GM23338 (cell line): ENCODE data around the gene PKD1L1. TPM values are rescaled to one million over a fixed set of nuclear protein-coding genes. Genes with fewer than 3 reads are reported as not detected.

Experiments used
- ATAC-seq: fragments of 200-7000 bp; cut with Tn5 transposase; 3 replicates; pipeline ENCODE4 v1.9.1; 2020
- DNase-seq: peaks from one replicate; pipeline ENCODE4 v3.0.0-alpha.2; 2015; ENCODE audit warnings: low spot score
- H2AFZ ChIP-seq: fragments of 200-600 bp; sonication (generic); 2 replicates; pipeline ENCODE4 v1.8.0; 2016; ENCODE audit warnings: antibody characterized with exemption, mild to moderate bottlenecking, moderate library complexity
- H3F3A ChIP-seq: fragments of 200-600 bp; sonication (generic); replicated peaks from 2 replicates; pipeline ENCODE4 v1.8.0; 2017; ENCODE audit warnings: antibody characterized with exemption, mixed run types, low read depth
- H3K27ac ChIP-seq: fragments of 200-600 bp; sonication (generic); 2 replicates; pipeline ENCODE4 v1.6.1; 2016; ENCODE audit warnings: low read depth
- H3K27me3 ChIP-seq: fragments of 200-600 bp; sonication (generic); 2 replicates; pipeline ENCODE4 v1.8.0; 2016; ENCODE audit warnings: mild to moderate bottlenecking, mixed run types, moderate library complexity; ENCODE audit not compliant: insufficient read depth
- H3K36me3 ChIP-seq: fragments of 200-600 bp; sonication (generic); 2 replicates; pipeline ENCODE4 v1.8.0; 2016; ENCODE audit warnings: mild to moderate bottlenecking; ENCODE audit not compliant: insufficient read depth
- H3K4me1 ChIP-seq: fragments of 200-600 bp; sonication (generic); 2 replicates; pipeline ENCODE4 v1.8.0; 2016; ENCODE audit warnings: mild to moderate bottlenecking, moderate library complexity; ENCODE audit not compliant: insufficient read depth
- H3K4me2 ChIP-seq: fragments of 200-600 bp; sonication (generic); 2 replicates; pipeline ENCODE4 v1.7.1; 2017; ENCODE audit warnings: mixed run types
- H3K4me3 ChIP-seq: fragments of 200-600 bp; sonication (generic); 2 replicates; pipeline ENCODE4 v1.6.1; 2016; ENCODE audit warnings: mixed run types
- H3K79me2 ChIP-seq: fragments of 200-600 bp; sonication (generic); replicated peaks from 2 replicates; pipeline ENCODE4 v1.8.0; 2017; ENCODE audit warnings: mild to moderate bottlenecking; ENCODE audit not compliant: insufficient read depth
- H3K9me2 ChIP-seq: fragments of 200-600 bp; sonication (generic); 2 replicates; pipeline ENCODE4 v1.8.0; 2017; ENCODE audit not compliant: insufficient read depth
- H4K20me1 ChIP-seq: fragments of 200-600 bp; sonication (generic); replicated peaks from 2 replicates; pipeline ENCODE4 v1.8.0; 2017; ENCODE audit warnings: mild to moderate bottlenecking; ENCODE audit not compliant: insufficient read depth
- H3K27ac Mint-ChIP-seq: 2 replicates; pipeline ENCODE4 v1.8.0; 2020; ENCODE audit warnings: inconsistent platforms, mild to moderate bottlenecking, moderate library complexity, mixed read lengths
- H3K27me3 Mint-ChIP-seq: 3 replicates; pipeline ENCODE4 v1.8.0; 2022; ENCODE audit warnings: low read depth, mild to moderate bottlenecking, moderate library complexity, mixed read lengths, inconsistent platforms; ENCODE audit not compliant: insufficient read depth, poor library complexity
- H3K36me3 Mint-ChIP-seq: 3 replicates; pipeline ENCODE4 v1.8.0; 2021; ENCODE audit warnings: low read depth, mild to moderate bottlenecking, inconsistent platforms, moderate library complexity, mixed read lengths
- H3K4me1 Mint-ChIP-seq: 3 replicates; pipeline ENCODE4 v1.8.0; 2020; ENCODE audit warnings: mild to moderate bottlenecking, inconsistent platforms, mixed read lengths
- H3K4me3 Mint-ChIP-seq: 3 replicates; pipeline ENCODE4 v1.8.0; 2021; ENCODE audit warnings: moderate library complexity, mild to moderate bottlenecking, inconsistent platforms, mixed read lengths
- H3K9me3 Mint-ChIP-seq: 3 replicates; pipeline ENCODE4 v1.8.0; 2020; ENCODE audit warnings: moderate library complexity, mild to moderate bottlenecking, inconsistent platforms, mixed read lengths
- CREB1 ChIP-seq: fragments of 250-450 bp; sonication (Bioruptor Pico); IDR thresholded peaks from 2 replicates; pipeline ENCODE4 v1.5.0; 2020; ENCODE audit warnings: low read depth, mild to moderate bottlenecking, moderate library complexity
- CTCF ChIP-seq, 2 experiments: fragments of 200-600 bp in 1 of 2; sonication (generic) in 1 of 2; conservative IDR thresholded peaks; 2 replicates each; pipeline versions ENCODE4 v1.5.1 to v1.6.1; 2016 to 2017; ENCODE audit warnings: antibody characterized with exemption in 2 of 2, low read depth in 2 of 2, mild to moderate bottlenecking in 2 of 2, moderate library complexity in 1 of 2
- ETS1 ChIP-seq: IDR thresholded peaks from 2 replicates; pipeline ENCODE4 v1.6.1; 2016; ENCODE audit warnings: antibody characterized with exemption
- EZH2 ChIP-seq: fragments of 200-600 bp; sonication (generic); IDR thresholded peaks from one replicate; pipeline ENCODE4 v1.8.0; 2017; ENCODE audit warnings: antibody characterized with exemption, mild to moderate bottlenecking, low read depth; ENCODE audit not compliant: unreplicated experiment
- EZH2phosphoT487 ChIP-seq: fragments of 200-600 bp; sonication (generic); IDR thresholded peaks from one replicate; pipeline ENCODE4 v1.8.1; 2018; ENCODE audit warnings: antibody characterized with exemption; ENCODE audit not compliant: unreplicated experiment
- JUNB ChIP-seq: IDR thresholded peaks from one replicate; pipeline ENCODE4 v1.6.1; 2016; ENCODE audit warnings: antibody characterized with exemption; ENCODE audit not compliant: unreplicated experiment
- NANOG ChIP-seq: IDR thresholded peaks from 2 replicates; pipeline ENCODE4 v1.6.1; 2016; ENCODE audit warnings: antibody characterized with exemption, borderline replicate concordance
- POLR2AphosphoS5 ChIP-seq: IDR thresholded peaks from 2 replicates; pipeline ENCODE4 v1.6.1; 2016; ENCODE audit warnings: antibody characterized with exemption, low read depth
- REST ChIP-seq: IDR thresholded peaks from one replicate; pipeline ENCODE4 v1.6.1; 2018; ENCODE audit warnings: antibody characterized with exemption; ENCODE audit not compliant: unreplicated experiment
- STAT1 ChIP-seq: IDR thresholded peaks from one replicate; pipeline ENCODE4 v1.6.1; 2016; ENCODE audit warnings: antibody characterized with exemption; ENCODE audit not compliant: unreplicated experiment
- ZNF114 ChIP-seq: fragments of 250-450 bp; sonication (Bioruptor Pico); IDR thresholded peaks from 2 replicates; pipeline ENCODE4 v1.5.0; 2020; ENCODE audit warnings: mild to moderate bottlenecking, moderate library complexity
- ZNF331 ChIP-seq: fragments of 250-450 bp; sonication (Bioruptor Pico); IDR thresholded peaks from 2 replicates; pipeline ENCODE4 v1.5.0; 2020; ENCODE audit warnings: low read depth, mild to moderate bottlenecking, moderate library complexity
- ZNF462 ChIP-seq: fragments of 250-450 bp; sonication (Bioruptor Pico); IDR thresholded peaks from 2 replicates; pipeline ENCODE4 v1.5.0; 2020; ENCODE audit warnings: mild to moderate bottlenecking, moderate library complexity
- polyA plus RNA-seq: library from polyadenylated mRNA; unstranded; fragments of >200 nt; fragmentation: Nextera tagmentation; extraction: Ambion mirVana; gene quantifications from 2 replicates; pipeline ENCODE4 v1.2.1, GENCODE V29; 2016
- total RNA-seq: library from RNA; depleted of rRNA; stranded (reverse); fragments of >200 nt; shearing (Covaris generic); gene quantifications from 2 replicates; pipeline ENCODE4 v1.2.3, GENCODE V29; 2014

The PKD1L1 gene
- total and polyA plus RNA-seq, 2 experiments from 2014 or later, result 0.03 TPM; not detected in 1

GRCh38 chr7:47734949-47735291, 213.3 kb downstream of the PKD1L1 start:
- no peak for ATAC-seq
- Mint-ChIP-seq H3K4me1 (peaks cover 15% of the 10 kb centered on the region), H3K36me3 (no peaks in the 10 kb centered on the region), H3K27ac (no peak overlapping the region), H3K27me3 (peaks cover 15% of the 10 kb centered on the region), H3K9me3 (no peaks in the 10 kb centered on the region; the same call in 2 of the 3 replicates), H3K4me3 (no peak overlapping the region)
- Histone ChIP-seq H3K27me3 (no peaks in the 10 kb centered on the region), H3K36me3 (no peaks in the 10 kb centered on the region), H2AFZ (no peak overlapping the region), H3K4me1 (no peaks in the 10 kb centered on the region; the same call in 1 of the 2 replicates), H3K9me2 (peaks cover 4% of the 10 kb centered on the region; the same call in 1 of the 2 replicates), H3K4me2 (no peak overlapping the region), H3K79me2 (no peaks in the 10 kb centered on the region), H3K4me3 (no peak overlapping the region), H3F3A (no peaks in the 10 kb centered on the region), H3K27ac (no peak overlapping the region), H4K20me1 (no peaks in the 10 kb centered on the region)
- no peak for TF ChIP-seq CTCF (conservative IDR thresholded peaks at IDR 0.05; ENCODE audit: low read depth in 2 of 2)
- TF ChIP-seq EZH2, result no peak
- no peak for TF ChIP-seq POLR2AphosphoS5
- no peak for TF ChIP-seq JUNB
- TF ChIP-seq EZH2phosphoT487, result no peak
- TF ChIP-seq ZNF462, result no peak
- no peak for TF ChIP-seq CREB1 (CRISPR knock-in tag)
- no peak for TF ChIP-seq STAT1
- no peak for TF ChIP-seq ZNF114 (CRISPR knock-in tag)
- TF ChIP-seq ETS1, result no peak
- no peak for TF ChIP-seq ZNF331 (CRISPR knock-in tag)
- no peak for TF ChIP-seq REST
- TF ChIP-seq NANOG, result no peak
- no peak for DNase-seq
